IMR-90 (cell line): ENCODE results near the gene NPHP4. TPM values are rescaled to one million over a fixed set of nuclear protein-coding genes. Genes with fewer than 3 reads are reported as not detected.

Source experiments
- ATAC-seq: fragments of 200-7000 bp; cut with Tn5 transposase; 2 replicates; pipeline ENCODE4 v1.9.1; 2020; ENCODE audit warnings: low read depth, mild to moderate bottlenecking, moderate library complexity
- BruUV-seq: library from RNA; stranded (reverse); fragments of 400-500 nt; replicated peaks from 2 replicates; lab custom pipeline; 2021; lab: Mats Ljungman, UMichigan
- CTCF ChIA-PET: fragments of 300-600 bp; formaldehyde crosslinking; extraction: SDS; loops from one replicate; lab custom pipeline; 2021; ENCODE audit warnings: antibody characterized with exemption; lab: Yijun Ruan, JAX
- POLR2A ChIA-PET: fragments of 300-600 bp; sonication (Branson Sonifier 250); formaldehyde crosslinking; loops from one replicate; lab custom pipeline; 2022; ENCODE audit warnings: antibody characterized with exemption; ENCODE audit not compliant: unreplicated experiment; lab: Charles Lee
- DNase-seq: peaks from one replicate; pipeline ENCODE4 v3.0.0; 2013
- H2AFZ ChIP-seq: replicated peaks from 2 replicates; pipeline ENCODE3; 2013; ENCODE audit warnings: low read length, mild to moderate bottlenecking; ENCODE audit not compliant: poor library complexity
- H2AK5ac ChIP-seq: 2 replicates; pipeline ENCODE4 v1.6.1; 2013; ENCODE audit warnings: low read depth, low read length, inconsistent platforms
- H2AK9ac ChIP-seq: replicated peaks from 2 replicates; pipeline ENCODE3; 2013; ENCODE audit warnings: mild to moderate bottlenecking, low read depth, low read length, moderate library complexity; ENCODE audit not compliant: poor library complexity
- H2BK120ac ChIP-seq: 2 replicates; pipeline ENCODE4 v1.6.1; 2013; ENCODE audit warnings: low read depth, low read length, inconsistent platforms
- H2BK15ac ChIP-seq: 3 replicates; pipeline ENCODE4 v1.6.1; 2013; ENCODE audit warnings: low read depth, low read length, inconsistent platforms
- H2BK20ac ChIP-seq: 2 replicates; pipeline ENCODE4 v1.6.1; 2013; ENCODE audit warnings: low read depth, mild to moderate bottlenecking, inconsistent platforms, low read length, moderate library complexity
- H2BK5ac ChIP-seq: 2 replicates; pipeline ENCODE4 v1.6.1; 2013; ENCODE audit warnings: mild to moderate bottlenecking, low read depth, low read length, inconsistent platforms; ENCODE audit not compliant: poor library complexity, severe bottlenecking
- H3K14ac ChIP-seq: replicated peaks from 2 replicates; pipeline ENCODE4 v1.6.1; 2013; ENCODE audit warnings: low read depth, low read length, inconsistent platforms
- H3K18ac ChIP-seq: 2 replicates; pipeline ENCODE4 v1.6.1; 2013; ENCODE audit warnings: low read depth, low read length, control low read depth
- H3K23ac ChIP-seq: 2 replicates; pipeline ENCODE4 v1.6.1; 2013; ENCODE audit warnings: low read depth, low read length, inconsistent platforms
- H3K27ac ChIP-seq: 2 replicates; pipeline ENCODE4 v1.5.1; 2013; ENCODE audit warnings: mild to moderate bottlenecking, control low read depth, low read length; ENCODE audit not compliant: insufficient read depth
- H3K27me3 ChIP-seq: 2 replicates; pipeline ENCODE4 v1.6.1; 2013; ENCODE audit warnings: low read length; ENCODE audit not compliant: control insufficient read depth, insufficient read depth
- H3K36me3 ChIP-seq: 2 replicates; pipeline ENCODE4 v1.6.1; 2013; ENCODE audit warnings: low read length, mixed read lengths; ENCODE audit not compliant: control insufficient read depth, insufficient read depth
- H3K4ac ChIP-seq: 2 replicates; pipeline ENCODE4 v1.6.1; 2013; ENCODE audit warnings: low read depth, low read length, inconsistent platforms
- H3K4me1 ChIP-seq: 2 replicates; pipeline ENCODE4 v1.6.1; 2013; ENCODE audit warnings: low read length, mixed read lengths; ENCODE audit not compliant: control insufficient read depth, insufficient read depth
- H3K4me2 ChIP-seq: 2 replicates; pipeline ENCODE4 v1.6.1; 2013; ENCODE audit warnings: low read depth, mild to moderate bottlenecking, control low read depth, low read length, moderate library complexity
- H3K4me3 ChIP-seq: 2 replicates; pipeline ENCODE4 v1.5.1; 2013; ENCODE audit warnings: low read depth, mild to moderate bottlenecking, control low read depth, low read length, moderate library complexity; ENCODE audit not compliant: insufficient read depth
- H3K56ac ChIP-seq: 2 replicates; pipeline ENCODE4 v1.6.1; 2013; ENCODE audit warnings: low read length, inconsistent platforms; ENCODE audit not compliant: insufficient read depth; ENCODE audit errors: extremely low read depth
- H3K79me1 ChIP-seq, 2 experiments: 2 replicates each; pipeline ENCODE4 v1.6.1; 2013; ENCODE audit warnings: low read length in 2 of 2, inconsistent platforms in 1 of 2, low read depth in 1 of 2
- H3K9ac ChIP-seq: 2 replicates; pipeline ENCODE4 v1.6.1; 2013; ENCODE audit warnings: low read depth, low read length, control low read depth
- H3K9me1 ChIP-seq: 2 replicates; pipeline ENCODE4 v1.6.1; 2013; ENCODE audit warnings: low read length, inconsistent platforms; ENCODE audit not compliant: insufficient read depth
- H3K9me3 ChIP-seq: 2 replicates; pipeline ENCODE4 v1.6.1; 2013; ENCODE audit warnings: low read length; ENCODE audit not compliant: control insufficient read depth, insufficient read depth
- H4K20me1 ChIP-seq: 2 replicates; pipeline ENCODE4 v1.6.1; 2013; ENCODE audit warnings: low read length, inconsistent platforms; ENCODE audit not compliant: insufficient read depth
- H4K5ac ChIP-seq: 2 replicates; pipeline ENCODE4 v1.6.1; 2013; ENCODE audit warnings: mild to moderate bottlenecking, low read depth, low read length, control low read depth
- H4K8ac ChIP-seq, 2 experiments: 2 replicates each; pipeline ENCODE4 v1.6.1; 2013; ENCODE audit warnings: low read depth in 2 of 2, low read length in 2 of 2, control low read depth in 1 of 2, inconsistent platforms in 1 of 2
- H4K91ac ChIP-seq: 2 replicates; pipeline ENCODE4 v1.6.1; 2013; ENCODE audit warnings: low read depth, low read length, inconsistent platforms; ENCODE audit not compliant: insufficient read depth
- BHLHE40 ChIP-seq: fragments of 150-350 bp; IDR thresholded peaks from 2 replicates; pipeline ENCODE4 v1.6.1; 2016; ENCODE audit warnings: mild to moderate bottlenecking, low read depth, low read length
- CEBPB ChIP-seq: IDR thresholded peaks from 2 replicates; pipeline ENCODE4 v1.6.1; 2012; ENCODE audit warnings: low read depth, low read length, improper control_type of control experiment
- MAZ ChIP-seq: IDR thresholded peaks from 2 replicates; pipeline ENCODE4 v1.6.1; 2012; ENCODE audit warnings: low read depth, mild to moderate bottlenecking, low read length, improper control_type of control experiment, moderate library complexity, borderline replicate concordance
- MXI1 ChIP-seq: IDR thresholded peaks from 2 replicates; pipeline ENCODE4 v1.6.1; 2012; ENCODE audit warnings: low read depth, mild to moderate bottlenecking, low read length, moderate library complexity, borderline replicate concordance
- NFE2L2 ChIP-seq: fragments of 150-350 bp; IDR thresholded peaks from 2 replicates; pipeline ENCODE4 v1.6.1; 2016; ENCODE audit warnings: low read depth, mild to moderate bottlenecking, low read length
- POLR2A ChIP-seq: IDR thresholded peaks from 2 replicates; pipeline ENCODE4 v1.6.1; 2012; ENCODE audit warnings: mild to moderate bottlenecking, low read depth, low read length
- RAD21 ChIP-seq: IDR thresholded peaks from 2 replicates; pipeline ENCODE4 v1.6.1; 2012; ENCODE audit warnings: low read length, improper control_type of control experiment
- RCOR1 ChIP-seq: IDR thresholded peaks from 2 replicates; pipeline ENCODE4 v1.6.1; 2012; ENCODE audit warnings: mild to moderate bottlenecking, low read length, improper control_type of control experiment; ENCODE audit not compliant: insufficient replicate concordance
- RFX5 ChIP-seq: IDR thresholded peaks from 2 replicates; pipeline ENCODE4 v1.8.0; 2012; ENCODE audit warnings: low read depth, mild to moderate bottlenecking, low read length, moderate library complexity
- SMC3 ChIP-seq: fragments of 150-350 bp; IDR thresholded peaks from 2 replicates; pipeline ENCODE4 v1.6.1; 2016; ENCODE audit warnings: low read depth, mild to moderate bottlenecking, antibody characterized with exemption, low read length, moderate library complexity
- USF2 ChIP-seq: fragments of 150-350 bp; IDR thresholded peaks from 2 replicates; pipeline ENCODE4 v1.6.1; 2017; ENCODE audit warnings: mild to moderate bottlenecking, antibody characterized with exemption, low read length, low read depth
- WGBS, 2 experiments: methylation state at CpG; one replicate each; pipeline versions ENCODE4 v1.1.5 to v1.1.7; 2013; ENCODE audit warnings: missing lambda C conversion rate in 2 of 2; ENCODE audit not compliant: insufficient read length in 1 of 2; ENCODE audit errors: extremely low coverage in 2 of 2; 5-methylcytosine and 5-hydroxymethylcytosine counted together
- dilution Hi-C: fragments of 300-500 bp; cut with HindIII; formaldehyde crosslinking; loops from one replicate; pipeline ENCODE4 v1.14.3; 2018; ENCODE audit warnings: low sequenced_read_pairs; ENCODE audit not compliant: unreplicated experiment
- in situ Hi-C: fragments of 300-500 bp; cut with MboI; formaldehyde crosslinking; loops from 3 replicates; pipeline ENCODE4 v1.14.3; 2019; ENCODE audit warnings: low sequenced_read_pairs, inconsistent platforms, mixed read lengths
- intact Hi-C: fragments of 100-400 bp; cut with micrococcal nuclease; formaldehyde crosslinking; loops from 2 replicates; pipeline ENCODE4 v1.10.0; 2022
- polyA plus RNA-seq, 3 experiments: library from polyadenylated mRNA; depleted of rRNA; stranded (reverse); fragments of >200 nt; gene quantifications; 2 replicates each; pipeline ENCODE4 v1.2.3, GENCODE V29; 2012; ENCODE audit warnings: low replicate concordance in 1 of 3
- total RNA-seq: library from RNA; depleted of rRNA; stranded (reverse); fragments of >200 nt; gene quantifications from 2 replicates; pipeline ENCODE4 v1.2.3, GENCODE V29; 2012
- TF ChIP-seq, protein P1 (sequence below): conservative IDR thresholded peaks from 2 replicates; pipeline ENCODE4 v1.5.1; 2012; ENCODE audit warnings: mild to moderate bottlenecking, low read depth, low read length, improper control_type of control experiment
- TF ChIP-seq, protein P2 (sequence below): fragments of 150-350 bp; IDR thresholded peaks from 2 replicates; pipeline ENCODE4 v1.6.1; 2016; ENCODE audit warnings: low read depth, mild to moderate bottlenecking, low read length, moderate library complexity, borderline replicate concordance

Gene NPHP4
- total and polyA plus RNA-seq, 2 of the 4 experiments (the other 2 are of a cell fraction): 2.0 to 5.5 TPM

GRCh38 chr1:5898266-5898665 is 94.0 kb downstream of the NPHP4 start:
- H3K4ac ChIP-seq: no peak overlapping the region
- H3K4me1 ChIP-seq: no peaks in the 10 kb centered on the region
- no peak overlapping the region for H4K5ac ChIP-seq
- peaks cover 4% of the 10 kb centered on the region for H3K36me3 ChIP-seq
- H3K14ac ChIP-seq: no peak overlapping the region
- no peak overlapping the region for H2BK15ac ChIP-seq
- dilution Hi-C loops (no loop called here), intact Hi-C loops (no loop called here), in situ Hi-C loops (no loop called here)
- H3K27me3 ChIP-seq: no peaks in the 10 kb centered on the region
- H3K9ac ChIP-seq: no peak overlapping the region
- no peak overlapping the region for H2BK120ac ChIP-seq
- no peak overlapping the region for H3K56ac ChIP-seq
- H2BK20ac ChIP-seq: no peak overlapping the region
- ChIA-PET CTCF (no interaction called here), POLR2A (no interaction called here)
- no peak overlapping the region for H2AK5ac ChIP-seq
- no peak overlapping the region for H3K4me3 ChIP-seq
- no peak overlapping the region for H3K18ac ChIP-seq
- BruUV-seq: no TSS peak
- H4K20me1 ChIP-seq: no peaks in the 10 kb centered on the region
- no peak overlapping the region for H3K23ac ChIP-seq
- H3K4me2 ChIP-seq: no peak overlapping the region
- no peak overlapping the region for H2AK9ac ChIP-seq
- no peak for DNase-seq
- no peak overlapping the region for H4K8ac ChIP-seq
- no peak overlapping the region for H2BK5ac ChIP-seq
- no peak overlapping the region for H2AFZ ChIP-seq
- no peak overlapping the region for H4K91ac ChIP-seq
- no peak overlapping the region for H3K27ac ChIP-seq
- ATAC-seq: no peak
- H3K79me1 ChIP-seq: no peaks in the 10 kb centered on the region
- peaks cover 5% of the 10 kb centered on the region; the same call in 1 of the 2 replicates for H3K9me1 ChIP-seq
- TF ChIP-seq, protein P1, sequence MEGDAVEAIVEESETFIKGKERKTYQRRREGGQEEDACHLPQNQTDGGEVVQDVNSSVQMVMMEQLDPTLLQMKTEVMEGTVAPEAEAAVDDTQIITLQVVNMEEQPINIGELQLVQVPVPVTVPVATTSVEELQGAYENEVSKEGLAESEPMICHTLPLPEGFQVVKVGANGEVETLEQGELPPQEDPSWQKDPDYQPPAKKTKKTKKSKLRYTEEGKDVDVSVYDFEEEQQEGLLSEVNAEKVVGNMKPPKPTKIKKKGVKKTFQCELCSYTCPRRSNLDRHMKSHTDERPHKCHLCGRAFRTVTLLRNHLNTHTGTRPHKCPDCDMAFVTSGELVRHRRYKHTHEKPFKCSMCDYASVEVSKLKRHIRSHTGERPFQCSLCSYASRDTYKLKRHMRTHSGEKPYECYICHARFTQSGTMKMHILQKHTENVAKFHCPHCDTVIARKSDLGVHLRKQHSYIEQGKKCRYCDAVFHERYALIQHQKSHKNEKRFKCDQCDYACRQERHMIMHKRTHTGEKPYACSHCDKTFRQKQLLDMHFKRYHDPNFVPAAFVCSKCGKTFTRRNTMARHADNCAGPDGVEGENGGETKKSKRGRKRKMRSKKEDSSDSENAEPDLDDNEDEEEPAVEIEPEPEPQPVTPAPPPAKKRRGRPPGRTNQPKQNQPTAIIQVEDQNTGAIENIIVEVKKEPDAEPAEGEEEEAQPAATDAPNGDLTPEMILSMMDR: no peak
- TF ChIP-seq BHLHE40 (no peak), MXI1 (no peak), RCOR1 (no peak), CEBPB (no peak), RAD21 (no peak), SMC3 (no peak), MAZ (no peak), POLR2A (no peak), RFX5 (no peak), NFE2L2 (no peak), USF2 (no peak)
- TF ChIP-seq, protein P2, sequence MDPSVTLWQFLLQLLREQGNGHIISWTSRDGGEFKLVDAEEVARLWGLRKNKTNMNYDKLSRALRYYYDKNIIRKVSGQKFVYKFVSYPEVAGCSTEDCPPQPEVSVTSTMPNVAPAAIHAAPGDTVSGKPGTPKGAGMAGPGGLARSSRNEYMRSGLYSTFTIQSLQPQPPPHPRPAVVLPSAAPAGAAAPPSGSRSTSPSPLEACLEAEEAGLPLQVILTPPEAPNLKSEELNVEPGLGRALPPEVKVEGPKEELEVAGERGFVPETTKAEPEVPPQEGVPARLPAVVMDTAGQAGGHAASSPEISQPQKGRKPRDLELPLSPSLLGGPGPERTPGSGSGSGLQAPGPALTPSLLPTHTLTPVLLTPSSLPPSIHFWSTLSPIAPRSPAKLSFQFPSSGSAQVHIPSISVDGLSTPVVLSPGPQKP: no peak
- WGBS, 2 experiments: 94% methylated on average over 9 of the region's 17 CpGs; no CpG with 5 or more reads in 1 of the 2 experiments
- H3K9me3 ChIP-seq: no peaks in the 10 kb centered on the region
